Small intestine (tissue), 7 donors: ENCODE data around the gene FAM72C. TPM values are rescaled to one million over a fixed set of nuclear protein-coding genes. Genes with fewer than 3 reads are reported as not detected.
A peak's percentile ranks its signal among the peaks of the same experiment; 100 is the strongest.
"Not testable (repeated sequence)": the region's sequence is repeated elsewhere in the genome, so short reads cannot be mapped to it uniquely, and the experiment has no call there.

Experiments
- DNase-seq, 2 donors: peaks; one replicate each; pipeline versions ENCODE4 v3.0.0 to v3.0.0-alpha.2; 2013
- FAIRE-seq: peaks from 2 replicates; lab custom pipeline; 2012; peaks lifted over from hg19 to GRCh38; lab: Jason Lieb, UNC
- H3K27ac ChIP-seq, 3 donors: one replicate each; pipeline ENCODE4 v1.5.1; 2013; ENCODE audit warnings: low read length in 2 of 3, mild to moderate bottlenecking in 2 of 3, control low read depth in 1 of 3, inconsistent platforms in 1 of 3, low read depth in 1 of 3, moderate library complexity in 1 of 3
- H3K27me3 ChIP-seq, 3 donors: one replicate each; pipeline ENCODE4 v1.6.1; 2013; ENCODE audit warnings: low read length in 3 of 3, inconsistent platforms in 1 of 3; ENCODE audit not compliant: control insufficient read depth in 3 of 3, insufficient read depth in 3 of 3
- H3K36me3 ChIP-seq, 3 donors: one replicate each; pipeline ENCODE4 v1.6.1; 2013; ENCODE audit warnings: low read length in 3 of 3, inconsistent platforms in 1 of 3, low read depth in 1 of 3, mild to moderate bottlenecking in 1 of 3, moderate library complexity in 1 of 3; ENCODE audit not compliant: control insufficient read depth in 3 of 3, insufficient read depth in 2 of 3
- H3K4me1 ChIP-seq, 3 donors: one replicate each; pipeline ENCODE4 v1.6.1; 2013; ENCODE audit warnings: low read length in 2 of 3, inconsistent platforms in 1 of 3, low read depth in 1 of 3, mild to moderate bottlenecking in 1 of 3, moderate library complexity in 1 of 3; ENCODE audit not compliant: control insufficient read depth in 3 of 3, insufficient read depth in 2 of 3
- H3K4me3 ChIP-seq, 3 donors: one replicate each; pipeline ENCODE4 v1.5.1; 2013; ENCODE audit warnings: low read length in 3 of 3, control low read depth in 1 of 3, inconsistent platforms in 1 of 3, low read depth in 1 of 3, mild to moderate bottlenecking in 1 of 3, moderate library complexity in 1 of 3
- H3K9me3 ChIP-seq, 2 donors: one replicate each; pipeline ENCODE4 v1.6.1; 2013; ENCODE audit warnings: low read depth in 1 of 2, low read length in 1 of 2; ENCODE audit not compliant: control insufficient read depth in 2 of 2, insufficient read depth in 1 of 2
- WGBS, 3 donors: extraction: QIAGEN DNeasy Blood & Tissue Kit; methylation state at CpG; one replicate each; pipeline ENCODE4 v1.1.7; 2013; 5-methylcytosine and 5-hydroxymethylcytosine counted together
- polyA plus RNA-seq, 4 donors: library from polyadenylated mRNA; stranded (reverse) in 3 of 4; unstranded in 1 of 4; fragments of 200-250 nt in 3 of 4; fragments of 120-200 nt in 1 of 4; gene quantifications; one replicate each; pipeline versions ENCODE4 v1.2.1 to v1.2.3, GENCODE V29; 2013
- donor health status: healthy with polysubstance abuse.
- donor health status: control.
- donor health status: control.
- donor health status: Bipolar disorder and iron deficiency.
- donor health status: healthy.

Gene FAM72C
- polyA plus RNA-seq, 4 donors = 0.22 to 1.6 (median 1.3) TPM; not detected in 1

- not testable (repeated sequence) for H3K27me3 ChIP-seq, H3K36me3 ChIP-seq, H3K4me3 ChIP-seq, DNase-seq, FAIRE-seq, H3K27ac ChIP-seq, H3K9me3 ChIP-seq, H3K4me1 ChIP-seq
- no CpG with 5 or more reads among the region's 3 CpGs for whole genome bisulfite sequencing, 3 donors
Measured at GRCh38 chr1:144009410-144009809, 37.6 kb upstream of the FAM72C start.

DNA sequence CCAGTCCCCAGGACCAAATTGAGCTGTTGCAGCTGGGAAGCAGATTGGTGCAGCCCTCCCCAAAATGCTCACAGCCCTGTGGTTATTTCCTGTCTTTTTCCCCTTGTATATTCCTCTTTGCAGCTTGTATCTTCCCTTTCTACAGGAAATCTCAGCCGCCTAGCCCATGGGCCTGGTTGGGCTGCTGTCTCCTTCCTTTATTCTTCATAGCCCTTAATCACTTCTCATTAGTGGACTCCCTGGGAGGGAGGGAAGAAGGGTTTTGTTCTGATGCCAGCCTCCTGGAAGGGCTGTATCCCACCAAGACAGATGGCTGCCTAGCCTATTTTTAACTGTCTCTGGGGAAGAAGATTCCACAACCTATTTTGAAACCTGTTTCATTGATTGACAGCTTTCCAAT, 32.5 kb upstream of the FAM72C start:
- not testable (repeated sequence) for FAIRE-seq, H3K36me3 ChIP-seq, H3K4me3 ChIP-seq, DNase-seq, H3K9me3 ChIP-seq, H3K27me3 ChIP-seq, H3K4me1 ChIP-seq, H3K27ac ChIP-seq
- no CpG with 5 or more reads among the region's 1 CpG for WGBS, 3 donors

GRCh38 chr1:144003306-144004029, 31.7 kb upstream of the FAM72C start:
- H3K9me3 ChIP-seq, H3K4me1 ChIP-seq, H3K27ac ChIP-seq, H3K36me3 ChIP-seq, DNase-seq, H3K4me3 ChIP-seq, H3K27me3 ChIP-seq, FAIRE-seq: not testable (repeated sequence)
- WGBS, 3 donors = no CpG with 5 or more reads among the region's 2 CpGs

- not testable (repeated sequence) for H3K4me1 ChIP-seq, H3K27me3 ChIP-seq, H3K9me3 ChIP-seq, H3K27ac ChIP-seq, H3K4me3 ChIP-seq, H3K36me3 ChIP-seq, FAIRE-seq
- DNase-seq = peak in 1 of 2 donors; percentile 0
- 37 to 47% (median 46%) methylated on average over 4 to 5 of the region's 7 CpGs for WGBS, 3 donors
Measured at GRCh38 chr1:144002141-144002881, 30.5 kb upstream of the FAM72C start.

DNA sequence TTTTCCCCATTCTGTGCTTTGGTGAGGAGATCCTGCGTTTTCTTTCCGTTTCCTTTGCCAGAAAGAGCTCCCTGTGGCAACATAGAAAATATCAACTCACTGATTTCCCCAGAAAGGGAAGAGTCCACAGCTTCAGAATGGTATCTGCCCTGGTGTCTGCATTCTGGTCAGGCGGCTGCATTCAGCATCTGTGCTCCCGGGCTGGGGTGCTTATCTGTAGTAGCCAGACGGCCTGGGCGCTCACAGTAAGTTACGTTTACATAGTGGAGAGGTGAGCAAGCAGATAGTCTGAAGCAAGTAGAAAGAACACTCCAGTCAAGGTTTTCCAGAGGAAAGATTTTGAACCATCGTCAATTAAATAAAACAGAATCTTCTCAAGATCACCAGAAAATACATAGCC, 29.3 kb upstream of the FAM72C start:
- H3K36me3 ChIP-seq, H3K4me3 ChIP-seq, H3K9me3 ChIP-seq, FAIRE-seq, H3K4me1 ChIP-seq, DNase-seq, H3K27ac ChIP-seq, H3K27me3 ChIP-seq: not testable (repeated sequence)
- WGBS, 3 donors = 81 to 94% (median 94%) methylated on average over 2 to 5 of the region's 8 CpGs

DNA sequence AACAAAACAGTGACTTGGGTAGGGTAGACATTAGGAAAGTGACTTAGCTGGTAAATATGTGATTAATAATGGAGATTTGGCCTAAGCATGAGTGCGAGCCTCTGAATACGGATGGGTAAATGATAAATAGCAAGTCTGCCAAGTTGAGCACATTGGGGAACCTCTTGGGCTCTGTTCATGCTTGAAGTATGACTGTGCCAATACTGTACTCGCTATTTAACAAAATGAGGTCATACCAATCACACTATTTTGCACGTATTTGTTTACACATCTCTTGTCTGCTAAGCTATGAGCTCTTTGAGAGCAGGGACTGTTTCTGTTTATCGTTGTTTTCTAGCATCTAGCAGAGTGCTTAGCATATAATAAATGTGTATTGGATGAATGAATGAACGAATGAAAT, 24.2 kb upstream of the FAM72C start:
- not testable (repeated sequence) for H3K4me1 ChIP-seq, H3K27ac ChIP-seq, H3K27me3 ChIP-seq, H3K36me3 ChIP-seq, FAIRE-seq, H3K4me3 ChIP-seq, DNase-seq, H3K9me3 ChIP-seq
- WGBS, 3 donors = 83 to 88% methylated on average over 1 of the region's 6 CpGs; no CpG with 5 or more reads in 1 of the 3 donors

DNA sequence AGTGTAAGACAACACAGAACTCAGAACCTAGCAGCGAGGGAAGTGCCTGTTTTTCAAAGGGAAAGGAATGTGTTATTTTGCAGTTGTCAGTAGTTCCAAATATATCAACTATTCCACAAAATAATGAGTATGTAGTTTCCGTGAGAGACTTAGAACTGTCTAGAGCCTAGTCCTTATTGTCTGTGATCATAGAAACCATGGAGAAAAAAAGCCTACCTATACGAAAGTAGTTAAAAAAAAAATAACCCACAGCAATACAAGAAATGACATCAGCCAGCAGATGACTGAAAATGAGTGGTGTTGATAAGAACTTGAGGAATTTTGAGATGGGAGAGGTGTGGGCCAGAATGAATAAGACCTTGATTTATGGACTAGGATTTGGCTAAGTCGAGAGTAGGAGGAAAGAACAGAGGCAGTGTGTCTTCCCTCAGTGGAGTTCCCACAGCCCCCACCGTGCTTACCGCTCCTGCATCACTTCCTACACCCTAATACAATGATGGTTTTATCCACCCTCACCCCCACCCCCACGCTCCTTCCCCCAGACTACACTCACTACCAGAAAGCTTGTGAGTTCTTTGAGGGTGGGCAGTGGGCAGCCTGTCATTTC, 21.6 kb upstream of the FAM72C start:
- H3K9me3 ChIP-seq, DNase-seq, H3K4me1 ChIP-seq, FAIRE-seq, H3K4me3 ChIP-seq, H3K27me3 ChIP-seq, H3K27ac ChIP-seq, H3K36me3 ChIP-seq: not testable (repeated sequence)
- 50 to 75% methylated on average over 1 of the region's 7 CpGs; no CpG with 5 or more reads in 1 of the 3 donors for WGBS, 3 donors

DNA sequence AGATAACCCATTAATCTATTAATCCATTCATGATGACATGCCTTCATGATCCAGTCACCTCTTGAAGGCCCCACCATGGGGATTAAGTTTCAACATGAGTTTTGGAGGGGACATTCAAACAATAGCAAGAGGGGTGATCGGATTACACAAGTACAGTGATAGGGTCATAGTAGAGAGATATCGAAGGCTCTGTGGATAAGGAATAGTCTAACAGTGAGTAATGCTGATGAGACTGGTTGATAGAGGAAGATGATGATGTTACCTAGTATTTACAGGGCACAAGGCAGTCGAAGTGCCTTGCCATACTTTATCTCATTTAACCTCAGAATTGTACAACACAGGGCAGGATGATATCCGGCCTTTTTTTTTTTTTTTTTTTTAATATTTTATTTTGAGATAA, 18.9 kb upstream of the FAM72C start:
- H3K4me3 ChIP-seq, H3K9me3 ChIP-seq, H3K36me3 ChIP-seq, DNase-seq, H3K4me1 ChIP-seq, FAIRE-seq, H3K27ac ChIP-seq, H3K27me3 ChIP-seq: not testable (repeated sequence)
- WGBS, 3 donors = no CpG with 5 or more reads among the region's 4 CpGs
